T47D (cell line): ENCODE measurements around the gene RMI1.

Source experiments
- DNase-seq, 2 experiments: peaks; one replicate each; pipeline versions ENCODE4 v3.0.0 to v3.0.0-alpha.2; 2011 to 2012; ENCODE audit warnings: low read depth in 1 of 2, low spot score in 1 of 2
- JUND ChIP-seq: IDR thresholded peaks from 2 replicates; pipeline ENCODE4 v1.6.1; 2012; ENCODE audit warnings: low read depth
- in situ Hi-C: cut with HindIII; loops from 2 replicates; pipeline ENCODE4 v1.10.0; 2016; ENCODE audit warnings: low sequenced_read_pairs, low pct_unique_long_range_greater_than_20kb

RMI1 gene

DNA sequence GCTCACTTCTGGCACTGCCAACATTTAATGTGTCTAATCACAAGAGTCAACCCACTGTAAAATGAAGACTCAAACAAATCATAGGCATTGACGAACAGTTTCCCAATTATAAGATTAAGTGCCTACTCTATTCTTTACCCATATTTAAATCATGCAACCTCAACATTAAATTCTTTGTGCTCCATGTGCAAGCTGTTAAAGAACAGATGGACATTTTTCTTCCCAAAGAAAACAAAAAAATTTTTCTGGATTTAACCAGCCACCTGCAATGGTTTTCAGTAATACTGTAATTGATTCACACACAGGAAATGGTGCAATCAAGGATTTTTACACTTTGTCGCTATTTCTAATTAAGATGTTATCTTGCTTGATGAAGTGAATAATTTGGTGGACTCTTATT, 4.2 kb upstream of the RMI1 start:
- no peak for DNase-seq
- in situ Hi-C loops, result no loop called here
- TF ChIP-seq JUND, result no peak

DNA sequence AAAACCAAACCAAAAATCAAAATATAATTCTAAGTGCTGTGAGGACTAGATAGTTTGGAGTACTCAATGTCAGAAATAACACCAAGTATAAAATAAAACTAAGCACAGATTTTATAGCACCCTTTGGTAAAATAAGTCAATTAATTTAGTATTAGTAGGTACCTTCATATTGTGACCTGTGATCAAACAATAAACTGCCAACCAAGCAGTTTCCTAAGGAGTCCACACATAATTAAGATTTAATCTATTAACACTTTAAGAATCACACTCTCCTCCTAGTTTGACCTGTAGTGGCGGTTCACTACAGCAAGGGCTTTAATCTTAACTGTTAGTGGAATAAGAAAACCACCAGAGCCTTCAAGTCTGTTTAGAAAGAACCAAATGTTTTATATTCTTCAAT, 3.4 kb upstream of the RMI1 start:
- no peak for TF ChIP-seq JUND
- no peak for DNase-seq
- in situ Hi-C loops, result no loop called here

DNA sequence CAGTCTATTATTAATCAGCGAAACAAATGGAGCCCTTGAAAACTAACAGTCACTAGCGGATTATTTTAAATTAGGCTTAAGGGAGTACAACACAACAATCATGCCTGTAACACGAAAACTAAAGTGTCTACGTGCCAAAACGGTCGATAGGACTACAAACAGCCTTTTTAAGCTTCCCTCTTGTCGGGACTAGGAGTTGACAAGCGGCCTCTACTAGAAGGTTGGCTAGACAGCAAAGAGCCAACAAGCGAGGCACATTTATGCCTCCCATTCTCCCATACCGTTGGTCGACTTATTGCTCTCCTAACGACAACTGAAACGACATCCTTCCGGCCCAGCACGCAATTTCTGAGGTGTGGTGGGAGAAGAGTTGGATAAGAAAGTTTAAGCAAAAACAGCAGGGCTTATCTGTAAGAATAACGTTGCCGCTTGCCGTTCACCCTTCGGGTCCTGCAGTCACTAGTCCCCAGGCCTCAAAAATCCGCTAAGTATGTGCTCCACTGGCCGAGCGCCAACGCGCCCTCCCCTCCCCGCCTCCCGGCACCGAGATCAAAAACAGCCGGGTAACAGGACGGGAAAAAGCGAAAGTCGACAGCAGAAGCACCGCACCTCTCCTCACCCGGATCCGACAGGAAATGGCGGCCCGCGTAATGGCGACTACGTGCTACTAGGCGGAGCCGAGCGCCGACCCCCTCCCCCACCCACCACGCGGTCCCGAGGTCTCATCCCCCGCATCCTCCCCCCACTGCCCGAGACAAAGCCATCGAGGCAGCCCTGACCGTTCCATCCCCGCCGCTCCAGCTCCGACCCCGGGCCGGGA, 1.4 kb upstream of the RMI1 start:
- peak; percentile 11 to 72 for DNase-seq
- in situ Hi-C loops, result no loop called here
- TF ChIP-seq JUND, result no peak

DNA sequence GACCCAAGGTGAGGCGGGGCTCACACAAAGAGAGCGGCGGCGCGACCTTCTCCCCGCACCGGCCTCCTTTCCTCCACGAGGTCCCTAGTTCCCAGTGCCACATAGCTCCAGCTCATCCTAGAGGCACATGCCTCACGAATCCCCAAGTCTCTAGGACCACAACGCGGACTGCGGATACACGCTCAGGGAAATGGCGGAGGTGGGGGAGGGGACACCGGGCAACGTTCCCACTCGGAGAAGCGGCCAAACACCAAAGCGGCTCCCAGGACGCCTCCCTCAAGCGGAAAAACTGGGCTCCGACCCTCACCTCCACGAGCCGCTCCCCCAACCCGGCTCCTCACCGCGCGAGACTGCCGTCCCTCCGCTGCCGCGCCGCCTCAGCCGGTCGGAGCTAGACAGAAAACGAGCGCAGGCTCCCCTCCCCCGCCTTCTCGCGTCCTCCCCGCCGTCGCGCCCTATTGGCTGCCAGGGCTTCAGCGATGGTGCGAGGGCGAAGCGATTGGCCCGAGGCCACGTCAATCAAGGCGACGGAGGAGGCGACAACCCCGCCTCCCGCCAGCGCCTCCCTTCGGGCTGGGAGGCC, 702 bp upstream of the RMI1 start, which contains the start of gene HNRNPK:
Gene HNRNPK, minus strand, starts transcription at position 404 of the 583 bp plus-strand sequence. CDS start 1,963 bp downstream, outside the sequence.
- no peak for TF ChIP-seq JUND
- DNase-seq, result peak; percentile 93 to 97
- in situ Hi-C loops, result no loop called here

DNA sequence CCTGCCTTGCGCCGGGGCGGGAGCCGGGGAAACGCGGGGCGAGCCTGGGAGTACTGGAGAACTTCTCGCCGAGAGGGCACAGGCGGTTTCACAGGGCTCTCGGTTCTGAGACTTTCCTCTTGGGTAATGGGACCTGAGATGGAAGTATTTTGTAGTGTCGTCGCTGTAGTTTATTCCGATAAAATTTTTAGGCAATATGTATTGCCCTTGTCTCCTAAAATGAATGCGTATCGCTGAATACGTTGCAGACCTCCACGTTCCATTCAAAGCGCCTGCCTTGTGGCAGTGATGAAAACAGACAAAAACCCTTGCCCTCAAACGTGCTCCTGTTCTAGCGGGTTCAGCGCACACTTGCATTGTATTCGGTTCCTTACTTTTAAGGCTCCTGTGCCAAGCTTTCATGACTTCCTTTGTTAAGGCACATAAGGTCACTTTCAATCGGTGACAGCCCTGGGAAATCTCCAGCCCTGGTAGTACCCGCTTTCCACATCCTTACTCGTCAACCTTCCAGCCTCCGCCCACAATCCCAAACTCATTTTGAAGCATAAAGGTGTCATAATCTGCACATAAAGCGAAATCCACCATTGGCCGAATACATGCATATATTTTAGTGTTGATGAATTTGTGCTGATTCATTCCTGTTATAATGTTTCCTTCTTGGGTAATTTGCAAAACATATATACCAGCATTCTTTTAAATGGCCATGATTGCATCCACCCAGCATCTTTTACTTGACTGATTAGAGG, 694 bp downstream of the RMI1 start:
- in situ Hi-C loops, result no loop called here
- no peak for TF ChIP-seq JUND
- peak; percentile 13 to 49 for DNase-seq

DNA sequence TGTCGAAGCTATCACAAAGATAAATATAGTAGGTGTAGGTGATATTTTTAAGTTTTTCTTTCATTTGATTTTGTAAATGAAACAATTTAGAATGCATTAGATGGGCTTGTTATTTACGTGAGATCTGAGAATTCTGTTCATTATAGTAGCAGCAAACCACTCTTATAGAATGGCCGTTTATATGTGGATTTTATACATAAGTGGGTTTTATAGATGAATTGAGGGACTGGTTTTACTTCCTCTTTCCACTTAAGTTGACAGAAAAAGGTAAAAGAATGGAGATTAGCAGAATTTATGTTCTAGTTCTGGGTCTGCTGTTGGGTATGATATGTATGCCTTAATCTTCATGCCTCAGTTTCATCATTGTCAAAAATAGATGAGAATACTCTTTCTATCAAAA, 5.6 kb downstream of the RMI1 start:
- no peak for TF ChIP-seq JUND
- DNase-seq, result no peak
- in situ Hi-C loops, result no loop called here

DNA sequence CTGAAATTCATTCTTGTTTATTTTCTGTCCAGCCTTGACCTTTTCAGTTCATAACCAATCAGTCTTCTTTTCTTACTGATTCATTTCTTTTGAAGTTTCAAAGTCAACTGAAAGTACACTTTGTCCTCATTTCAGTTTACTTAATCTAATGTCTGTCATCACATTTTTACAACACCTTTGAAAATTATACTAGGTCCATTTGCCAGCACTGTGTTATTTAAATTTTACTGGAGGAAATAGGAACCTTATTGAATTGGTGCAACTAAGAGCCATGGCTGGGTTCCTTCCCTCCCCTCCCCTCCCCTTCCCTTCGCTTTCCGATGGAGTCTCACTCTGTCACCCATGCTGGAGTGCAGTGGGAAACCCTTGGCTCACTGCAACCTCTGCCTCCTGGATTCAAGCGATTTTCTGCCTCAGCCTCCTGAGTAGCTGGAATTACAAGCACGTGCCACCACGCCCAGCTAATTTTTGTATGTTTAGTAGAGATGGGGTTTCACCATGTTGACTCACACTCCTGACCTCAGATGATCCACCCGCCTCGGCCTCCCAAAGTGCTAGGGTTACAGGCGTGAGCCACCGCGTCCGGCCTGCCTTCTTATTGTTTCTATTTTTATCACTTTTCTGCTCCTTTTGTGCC, 6.3 kb downstream of the RMI1 start:
- TF ChIP-seq JUND, result no peak
- no peak for DNase-seq
- in situ Hi-C loops, result no loop called here

DNA sequence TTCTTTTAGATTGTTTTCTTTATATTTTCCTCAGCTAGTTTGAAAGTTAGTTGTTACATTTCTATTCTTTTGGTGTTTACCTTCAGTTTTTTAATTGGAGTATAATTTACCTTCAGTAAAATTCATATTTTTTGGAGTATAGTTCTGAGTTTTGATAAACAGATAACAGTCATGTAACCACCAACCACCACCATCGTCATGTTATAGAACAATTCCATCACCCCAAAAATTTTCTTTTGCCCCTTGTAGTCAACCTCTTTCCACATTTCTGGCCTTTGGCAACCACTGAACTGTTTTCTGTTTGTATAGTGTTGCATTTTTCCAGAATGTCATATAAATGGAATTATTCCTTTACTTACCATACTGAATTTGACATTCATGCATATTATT, 6.8 kb downstream of the RMI1 start:
- in situ Hi-C loops, result no loop called here
- no peak for DNase-seq
- no peak for TF ChIP-seq JUND

DNA sequence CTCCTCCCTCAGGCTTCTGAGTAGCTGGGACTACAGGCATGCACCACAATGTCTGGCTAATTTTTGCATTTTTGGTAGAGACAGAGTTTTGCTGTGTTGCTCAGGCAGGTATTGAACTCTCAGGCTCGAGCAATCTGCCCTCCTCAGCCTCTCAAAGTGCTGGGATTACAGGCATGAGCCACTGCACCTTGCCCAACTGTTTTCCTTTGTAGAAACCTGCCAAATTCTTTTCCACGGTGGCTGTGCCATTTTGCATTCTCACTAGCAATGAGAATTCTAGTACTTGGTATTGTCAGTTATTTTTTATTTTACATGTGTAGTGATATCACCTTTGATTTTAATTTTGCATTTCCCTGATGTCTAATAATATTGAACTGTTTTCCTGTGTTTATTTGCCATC, 7.8 kb downstream of the RMI1 start:
- no peak for TF ChIP-seq JUND
- in situ Hi-C loops, result no loop called here
- DNase-seq, result no peak

DNA sequence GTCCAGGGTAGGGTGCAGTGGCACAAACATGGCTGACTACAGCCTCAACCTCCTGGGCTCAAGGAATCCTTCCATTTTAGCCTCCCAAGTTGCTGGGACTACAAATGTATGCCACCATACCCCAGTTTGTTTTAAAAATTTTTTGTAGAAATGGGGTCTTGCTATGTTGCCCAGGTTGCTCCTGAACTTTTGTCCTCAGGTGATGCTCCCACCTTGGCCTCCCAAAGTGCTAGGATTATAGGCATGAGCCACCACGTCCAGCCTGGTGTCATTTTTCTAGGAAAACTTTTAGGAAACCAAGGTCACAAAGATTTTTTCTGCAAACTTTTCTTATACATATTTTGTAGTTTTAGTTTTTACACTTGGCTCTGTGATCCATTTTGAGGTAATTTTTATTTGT, 10.8 kb downstream of the RMI1 start:
- no peak for TF ChIP-seq JUND
- in situ Hi-C loops, result no loop called here
- DNase-seq, result no peak

DNA sequence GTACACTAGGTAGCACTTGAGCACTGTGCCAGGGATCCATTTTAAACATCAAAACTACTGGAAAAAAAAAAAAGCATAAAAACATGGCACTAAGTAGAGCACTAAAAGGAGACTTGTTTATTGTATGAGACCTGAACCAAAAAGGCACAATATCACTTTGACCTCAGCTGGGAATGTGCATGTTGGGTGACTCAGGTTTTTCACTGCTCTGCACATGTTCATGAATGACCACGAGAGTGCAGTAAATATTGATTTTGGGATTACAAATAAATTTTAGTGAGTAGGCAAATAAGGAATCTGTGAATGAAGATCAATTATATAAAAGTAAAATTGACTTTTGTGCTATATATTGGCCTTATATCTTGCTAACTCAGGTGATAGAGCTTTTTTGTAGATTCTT, 11.8 kb downstream of the RMI1 start:
- DNase-seq, result peak in 1 of 2 experiments; percentile 19
- in situ Hi-C loops, result no loop called here
- no peak for TF ChIP-seq JUND

DNA sequence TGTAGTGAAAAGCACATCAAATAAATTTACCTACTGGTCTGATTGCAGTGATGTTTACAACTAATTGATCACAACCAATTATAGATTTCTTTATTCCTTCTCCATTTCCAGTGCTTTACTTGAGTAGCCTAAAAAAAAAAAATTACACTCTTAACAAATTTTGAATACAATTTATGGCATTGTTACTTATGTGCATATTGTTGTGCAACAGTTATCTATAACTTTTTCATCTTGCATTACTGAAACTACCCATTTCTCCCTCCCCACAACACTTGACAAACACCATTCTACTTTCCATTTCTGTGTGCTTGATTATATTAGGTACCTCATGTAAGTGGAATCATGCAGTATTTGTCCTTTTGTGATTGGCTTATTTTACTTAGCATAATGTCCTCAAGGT, 12.3 kb downstream of the RMI1 start:
- no peak for DNase-seq
- TF ChIP-seq JUND, result no peak
- in situ Hi-C loops, result no loop called here

DNA sequence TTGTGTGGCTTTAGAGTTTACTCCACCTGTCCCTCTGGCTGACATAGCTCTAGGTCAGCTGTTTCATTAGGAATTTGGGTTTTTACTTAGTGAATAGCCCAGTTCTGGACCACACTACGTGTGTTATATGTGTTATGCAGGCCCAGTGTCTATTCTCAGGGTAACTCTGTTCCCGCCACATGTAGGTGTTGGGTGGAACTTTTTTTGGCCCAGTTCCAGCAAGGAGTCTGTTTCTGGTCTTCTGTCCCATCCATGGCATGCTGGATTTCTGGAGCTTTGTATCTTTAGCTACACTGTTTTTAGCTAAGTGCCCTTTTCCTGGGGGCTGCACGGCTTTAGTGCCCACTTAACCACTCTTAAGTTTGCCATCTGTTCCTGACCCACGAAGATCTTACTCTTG, 15.5 kb downstream of the RMI1 start:
- TF ChIP-seq JUND, result no peak
- no peak for DNase-seq
- in situ Hi-C loops, result no loop called here
